CD4-positive, CD25-positive, alpha-beta regulatory T cell (primary cell): Measurements from ENCODE around the gene MEGF9. TPM values are rescaled to one million over a fixed set of nuclear protein-coding genes. Genes with fewer than 3 reads are reported as not detected.

Source experiments
- ATAC-seq, 2 donors: fragments of 150-1000 bp; cut with Tn5 transposase; one replicate each; pipeline ENCODE4 v1.10.0; 2021; ENCODE audit warnings: low read depth in 2 of 2, moderate number of reproducible peaks in 2 of 2, moderate library complexity in 1 of 2
- DNase-seq, 3 donors: peaks; one replicate each; pipeline versions ENCODE4 v3.0.0 to v3.0.0-alpha.2; 2012 to 2022; ENCODE audit warnings: mixed read lengths in 1 of 3
- H3K27ac ChIP-seq: one replicate; pipeline ENCODE4 v1.7.0; 2013; ENCODE audit warnings: mild to moderate bottlenecking, low read length; ENCODE audit not compliant: insufficient read depth, poor library complexity, severe bottlenecking
- H3K27me3 ChIP-seq: one replicate; pipeline ENCODE4 v1.7.0; 2013; ENCODE audit warnings: low read length; ENCODE audit not compliant: control insufficient read depth, insufficient read depth
- H3K36me3 ChIP-seq: one replicate; pipeline ENCODE4 v1.7.0; 2013; ENCODE audit warnings: mild to moderate bottlenecking, low read length, moderate library complexity; ENCODE audit not compliant: control insufficient read depth, insufficient read depth
- H3K4me1 ChIP-seq: 2 replicates; pipeline ENCODE4 v1.7.0; 2013; ENCODE audit warnings: mild to moderate bottlenecking, low read length; ENCODE audit not compliant: insufficient read depth, control insufficient read depth, poor library complexity, severe bottlenecking
- H3K4me3 ChIP-seq: one replicate; pipeline ENCODE4 v1.7.0; 2013; ENCODE audit warnings: low read depth, mild to moderate bottlenecking, low read length, moderate library complexity
- H3K9me3 ChIP-seq, 2 experiments: 1 replicate in 1 of 2; 2 replicates in 1 of 2; pipeline ENCODE4 v1.7.0; 2013; ENCODE audit warnings: low read length in 2 of 2, mild to moderate bottlenecking in 1 of 2, moderate library complexity in 1 of 2; ENCODE audit not compliant: control insufficient read depth in 2 of 2
- H3K27ac Mint-ChIP-seq, 3 donors: one replicate each; pipeline ENCODE4 v1.8.0; 2020 to 2022; ENCODE audit warnings: mild to moderate bottlenecking in 3 of 3, mixed read lengths in 3 of 3, moderate library complexity in 2 of 3
- H3K27me3 Mint-ChIP-seq: one replicate; pipeline ENCODE4 v1.8.0; 2022; ENCODE audit warnings: mild to moderate bottlenecking, mixed read lengths
- H3K36me3 Mint-ChIP-seq: one replicate; pipeline ENCODE4 v1.8.0; 2020; ENCODE audit warnings: mixed read lengths
- H3K4me1 Mint-ChIP-seq, 4 donors: one replicate each; pipeline ENCODE4 v1.8.0; 2020 to 2022; ENCODE audit warnings: mixed read lengths in 4 of 4, mild to moderate bottlenecking in 1 of 4
- H3K4me3 Mint-ChIP-seq, 4 donors: one replicate each; pipeline ENCODE4 v1.8.0; 2020 to 2022; ENCODE audit warnings: mild to moderate bottlenecking in 4 of 4, mixed read lengths in 4 of 4, moderate library complexity in 3 of 4
- H3K9me3 Mint-ChIP-seq, 7 donors: one replicate each; pipeline ENCODE4 v1.8.0; 2020 to 2022; ENCODE audit warnings: mixed read lengths in 7 of 7, mild to moderate bottlenecking in 3 of 7, moderate library complexity in 2 of 7
- polyA plus RNA-seq, 4 donors: library from polyadenylated mRNA; unstranded; fragments of 300-500 nt; fragmentation: Illumina TruSeq; gene quantifications; one replicate each; pipeline ENCODE4 v1.2.3, GENCODE V29; 2021
- total RNA-seq: library from RNA; stranded (reverse); gene quantifications from one replicate; pipeline ENCODE4 v1.2.3, GENCODE V29; 2022

Gene MEGF9
- total and polyA plus RNA-seq, 5 donors from 2014 or later: 4.6 to 17.8 (median 7.5) TPM

DNA sequence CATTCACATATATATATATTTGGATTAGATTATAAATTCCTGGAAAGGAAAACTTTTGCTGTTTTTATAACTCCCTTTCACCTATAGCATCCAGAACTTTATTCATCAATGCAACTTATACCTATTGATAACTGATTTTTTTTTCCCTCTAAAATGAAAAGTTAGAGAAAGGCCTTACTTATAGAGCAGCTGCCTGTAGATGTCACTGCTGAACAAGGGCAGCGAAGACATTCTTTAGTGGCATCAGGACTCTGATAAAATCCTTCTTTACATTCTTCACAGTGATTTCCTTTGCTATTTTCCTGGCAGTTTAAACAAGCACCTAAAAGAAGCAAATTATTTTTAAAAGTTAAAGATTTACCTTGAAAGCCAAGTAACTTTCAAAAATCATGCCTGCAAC is 102.1 kb downstream of the MEGF9 start:
- Mint-ChIP-seq H3K9me3 (no peaks in the 10 kb centered on the region), H3K4me3 (no peak overlapping the region), H3K4me1 (no peaks in the 10 kb centered on the region), H3K27me3 (no peaks in the 10 kb centered on the region), H3K36me3 (peaks cover 17% of the 10 kb centered on the region), H3K27ac (no peak overlapping the region)
- Histone ChIP-seq H3K4me3 (no peak overlapping the region), H3K9me3 (no peaks in the 10 kb centered on the region), H3K36me3 (peaks cover 21% of the 10 kb centered on the region), H3K4me1 (no peaks in the 10 kb centered on the region), H3K27me3 (no peaks in the 10 kb centered on the region), H3K27ac (no peak overlapping the region)
- DNase-seq: no peak
- ATAC-seq: no peak

DNA sequence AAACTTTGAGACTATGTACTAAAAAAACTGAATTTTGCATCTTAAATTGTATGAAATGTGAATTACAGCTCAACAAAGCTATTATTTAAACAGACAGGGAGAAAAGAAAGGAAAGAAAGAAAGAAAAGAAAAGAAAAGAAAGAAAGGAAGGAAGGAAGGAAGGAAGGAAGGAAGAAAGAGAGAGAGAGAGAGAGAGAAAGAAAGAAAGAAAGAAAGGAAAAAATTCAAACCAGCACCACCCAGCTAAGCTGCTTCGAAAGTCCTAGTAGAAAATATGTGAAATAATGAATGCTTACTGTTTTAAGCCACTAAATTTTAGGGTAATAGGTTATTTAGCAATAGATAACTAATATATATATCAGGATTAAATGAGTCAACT is 102.6 kb downstream of the MEGF9 start:
- no peak for DNase-seq
- no peaks in the 10 kb centered on the region for H3K4me1 Mint-ChIP-seq

DNA sequence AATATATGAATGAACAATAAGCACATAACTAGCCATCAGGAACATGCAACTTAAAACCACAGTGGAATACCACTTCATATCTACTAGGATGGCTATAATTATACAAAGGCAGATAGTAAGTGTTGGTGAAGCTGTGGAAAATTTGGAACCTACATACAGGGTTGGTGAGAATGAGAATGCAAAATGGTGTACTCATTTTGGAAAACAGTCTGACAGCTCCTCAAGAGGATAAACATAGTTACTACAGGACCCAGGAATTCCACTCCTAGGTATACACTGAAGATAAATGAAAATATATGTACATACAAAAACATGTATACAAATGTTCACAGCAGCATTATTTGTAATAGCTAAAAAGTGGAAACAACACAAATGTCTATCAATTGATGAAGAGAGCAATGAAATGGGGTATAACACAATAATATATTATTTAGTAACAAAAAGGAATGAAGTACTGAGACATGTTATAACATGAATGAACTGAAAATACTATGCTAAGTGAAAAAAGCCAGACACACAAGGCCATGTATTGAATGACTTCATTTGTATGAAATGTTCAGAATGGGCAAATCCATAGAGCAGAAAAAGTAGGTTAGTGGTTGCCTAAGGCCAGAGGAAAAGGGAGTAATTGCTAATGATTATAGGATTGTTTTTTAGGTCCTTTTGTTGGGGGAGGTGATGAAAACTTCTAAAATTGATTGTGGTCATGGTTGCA is 103.1 kb downstream of the MEGF9 start:
- DNase-seq (no peak), ATAC-seq (no peak)
- H3K4me1 Mint-ChIP-seq: no peaks in the 10 kb centered on the region
- H3K27ac ChIP-seq: no peak overlapping the region
- peaks cover 29% of the 10 kb centered on the region for H3K36me3 ChIP-seq
- H3K27me3 ChIP-seq: no peaks in the 10 kb centered on the region
- no peak overlapping the region for H3K4me3 Mint-ChIP-seq
- H3K9me3 Mint-ChIP-seq: no peaks in the 10 kb centered on the region
- H3K9me3 ChIP-seq: no peaks in the 10 kb centered on the region
- no peaks in the 10 kb centered on the region for H3K27me3 Mint-ChIP-seq
- H3K27ac Mint-ChIP-seq: no peak overlapping the region
- H3K36me3 Mint-ChIP-seq: peaks cover 18% of the 10 kb centered on the region
- no peaks in the 10 kb centered on the region for H3K4me1 ChIP-seq
- H3K4me3 ChIP-seq: no peak overlapping the region

More for the DNA sequence above, 102.6 kb downstream of the MEGF9 start:
- H3K9me3 ChIP-seq: no peaks in the 10 kb centered on the region
- no peak overlapping the region for H3K4me3 Mint-ChIP-seq
- peaks cover 25% of the 10 kb centered on the region for H3K36me3 ChIP-seq
- no peaks in the 10 kb centered on the region for H3K27me3 ChIP-seq
- no peaks in the 10 kb centered on the region for H3K9me3 Mint-ChIP-seq
- H3K27ac Mint-ChIP-seq: no peak overlapping the region
- H3K27me3 Mint-ChIP-seq: no peaks in the 10 kb centered on the region
- ATAC-seq: no peak
- H3K27ac ChIP-seq: no peak overlapping the region
- no peak overlapping the region for H3K4me3 ChIP-seq
- peaks cover 18% of the 10 kb centered on the region for H3K36me3 Mint-ChIP-seq
- H3K4me1 ChIP-seq: no peaks in the 10 kb centered on the region

DNA sequence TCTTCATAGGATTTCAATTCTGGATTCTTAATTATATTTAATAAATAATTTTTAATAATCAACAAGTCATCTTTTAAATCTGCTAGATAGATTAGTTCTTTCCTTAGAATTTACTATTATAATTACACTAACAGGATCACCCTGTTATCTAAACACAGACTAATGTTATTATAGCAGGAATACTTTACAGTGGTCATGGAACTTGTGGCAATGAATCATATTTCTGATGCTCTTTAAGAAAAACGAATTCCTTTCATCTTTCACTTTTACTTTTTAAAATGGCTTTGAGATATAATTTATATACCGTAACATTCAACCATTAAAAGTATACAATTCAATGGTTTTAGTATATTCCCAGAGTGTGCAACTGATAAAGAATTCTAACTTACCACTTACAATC is 104.6 kb downstream of the MEGF9 start:
- no peaks in the 10 kb centered on the region for H3K4me1 Mint-ChIP-seq
- Histone ChIP-seq H3K4me1 (no peaks in the 10 kb centered on the region), H3K27ac (no peak overlapping the region), H3K9me3 (no peaks in the 10 kb centered on the region), H3K27me3 (no peaks in the 10 kb centered on the region), H3K4me3 (no peak overlapping the region), H3K36me3 (peaks cover 40% of the 10 kb centered on the region)
- H3K27me3 Mint-ChIP-seq: no peaks in the 10 kb centered on the region
- no peak for DNase-seq
- no peaks in the 10 kb centered on the region for H3K9me3 Mint-ChIP-seq
- no peak for ATAC-seq
- H3K36me3 Mint-ChIP-seq: peaks cover 25% of the 10 kb centered on the region
- no peak overlapping the region for H3K27ac Mint-ChIP-seq
- H3K4me3 Mint-ChIP-seq: no peak overlapping the region

DNA sequence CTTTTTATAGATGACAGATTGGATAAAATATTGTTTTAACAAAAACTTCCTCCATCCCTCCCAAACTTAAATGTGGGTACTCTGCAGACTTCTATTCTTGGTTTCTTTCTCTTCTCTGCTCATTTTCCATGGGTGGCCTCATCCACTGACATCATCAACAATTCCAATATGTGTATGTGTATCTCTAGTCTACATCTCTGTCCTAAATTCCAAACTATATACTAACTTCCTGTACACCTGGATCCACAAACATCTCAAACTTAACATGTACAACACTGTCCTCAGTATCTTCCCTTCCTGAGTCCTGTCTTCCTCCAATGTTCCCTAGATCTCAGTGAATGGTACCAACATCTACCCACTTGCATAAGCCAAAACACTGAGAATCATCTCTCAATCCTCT is 105.8 kb downstream of the MEGF9 start:
- Mint-ChIP-seq H3K4me3 (no peak overlapping the region), H3K27ac (peak overlapping the region in 2 of 3 donors; percentile 1 to 94), H3K27me3 (no peaks in the 10 kb centered on the region), H3K36me3 (peaks cover 30% of the 10 kb centered on the region), H3K9me3 (no peaks in the 10 kb centered on the region), H3K4me1 (no peaks in the 10 kb centered on the region)
- Histone ChIP-seq H3K9me3 (no peaks in the 10 kb centered on the region), H3K27ac (no peak overlapping the region), H3K4me3 (no peak overlapping the region), H3K36me3 (peaks cover 47% of the 10 kb centered on the region), H3K27me3 (no peaks in the 10 kb centered on the region), H3K4me1 (no peaks in the 10 kb centered on the region)
- ATAC-seq: no peak
- no peak for DNase-seq

DNA sequence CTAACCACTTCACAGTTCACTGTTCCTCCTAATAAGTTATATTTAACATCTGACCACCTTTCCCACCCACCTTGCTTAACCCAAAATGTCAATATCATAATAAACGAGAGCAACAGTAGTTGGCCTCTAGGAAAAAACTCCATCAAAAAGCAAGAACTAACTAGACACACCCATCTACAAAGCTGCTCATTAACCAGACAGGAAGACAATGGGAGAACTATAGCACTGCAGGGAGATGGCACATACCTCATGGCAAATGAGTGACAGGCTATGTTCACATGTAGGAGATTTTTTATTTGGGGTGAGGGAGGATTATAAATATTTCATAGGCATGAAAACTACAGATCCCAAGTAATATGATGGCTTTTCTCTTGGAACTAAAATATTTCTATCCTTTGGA is 110.7 kb downstream of the MEGF9 start:
- no peak for DNase-seq
- Histone ChIP-seq H3K27ac (no peak overlapping the region), H3K36me3 (peaks cover 37% of the 10 kb centered on the region), H3K4me3 (no peak overlapping the region), H3K4me1 (no peaks in the 10 kb centered on the region), H3K9me3 (no peaks in the 10 kb centered on the region), H3K27me3 (no peaks in the 10 kb centered on the region)
- Mint-ChIP-seq H3K36me3 (peaks cover 23% of the 10 kb centered on the region), H3K4me1 (no peaks in the 10 kb centered on the region), H3K9me3 (no peaks in the 10 kb centered on the region), H3K27ac (no peak overlapping the region), H3K4me3 (no peak overlapping the region), H3K27me3 (no peaks in the 10 kb centered on the region)
- ATAC-seq: no peak

DNA sequence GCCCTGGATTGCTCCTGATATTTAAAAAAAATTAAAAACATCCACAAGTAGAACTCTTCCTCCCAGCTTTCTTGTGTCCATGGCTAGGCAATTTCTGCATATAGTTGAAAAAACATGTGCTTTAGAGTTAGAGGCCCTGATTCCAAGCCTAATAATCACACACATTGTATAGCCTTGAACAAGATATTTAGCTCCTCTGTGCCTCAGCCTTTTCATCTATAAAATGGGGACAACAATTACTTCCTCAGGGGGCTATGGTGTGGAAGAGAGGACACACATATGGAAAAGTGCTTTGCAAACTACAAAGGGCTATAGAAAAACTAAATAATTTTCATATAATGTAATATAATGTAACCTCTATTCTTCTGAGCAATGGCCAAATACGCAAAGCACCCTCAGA is 111.3 kb downstream of the MEGF9 start:
- no peak overlapping the region for H3K27ac Mint-ChIP-seq
- Histone ChIP-seq H3K27me3 (no peaks in the 10 kb centered on the region), H3K9me3 (no peaks in the 10 kb centered on the region), H3K4me1 (no peaks in the 10 kb centered on the region), H3K27ac (no peak overlapping the region), H3K36me3 (peaks cover 33% of the 10 kb centered on the region), H3K4me3 (no peak overlapping the region)
- no peak for DNase-seq
- no peaks in the 10 kb centered on the region for H3K9me3 Mint-ChIP-seq
- H3K4me3 Mint-ChIP-seq: no peak overlapping the region
- H3K4me1 Mint-ChIP-seq: no peaks in the 10 kb centered on the region
- no peaks in the 10 kb centered on the region for H3K27me3 Mint-ChIP-seq
- no peak for ATAC-seq
- peaks cover 19% of the 10 kb centered on the region for H3K36me3 Mint-ChIP-seq

DNA sequence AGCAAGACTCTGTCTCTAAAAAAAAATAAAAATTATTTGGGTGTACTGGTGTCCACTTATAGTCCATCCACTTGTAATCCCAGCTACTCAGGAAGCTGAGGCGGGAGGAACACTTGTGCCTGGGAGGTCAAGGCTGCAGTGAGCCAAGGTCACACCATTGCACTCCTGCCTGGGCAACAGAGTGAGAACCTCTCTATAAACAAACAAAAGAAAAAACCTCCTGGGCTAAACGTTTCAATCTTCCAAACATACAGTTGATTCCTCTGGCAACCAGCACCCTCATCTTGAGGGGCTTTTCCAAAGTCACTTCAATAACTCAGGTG is 120.4 kb downstream of the MEGF9 start:
- no peak overlapping the region for H3K27ac Mint-ChIP-seq
- no peaks in the 10 kb centered on the region for H3K9me3 ChIP-seq
- peaks cover 0 to 2% (median 0%) of the 10 kb centered on the region in 7 donors for H3K9me3 Mint-ChIP-seq
- no peaks in the 10 kb centered on the region for H3K27me3 ChIP-seq
- no peaks in the 10 kb centered on the region for H3K36me3 Mint-ChIP-seq
- peaks cover 12% of the 10 kb centered on the region for H3K27me3 Mint-ChIP-seq
- no peaks in the 10 kb centered on the region for H3K4me1 ChIP-seq
- DNase-seq (no peak), ATAC-seq (no peak)
- no peak overlapping the region for H3K27ac ChIP-seq
- no peaks in the 10 kb centered on the region for H3K36me3 ChIP-seq
- H3K4me3 Mint-ChIP-seq: no peak overlapping the region
- no peak overlapping the region for H3K4me3 ChIP-seq
- H3K4me1 Mint-ChIP-seq: no peaks in the 10 kb centered on the region
